HL-60 (cell line): ENCODE results near the gene CNTNAP2.

ENCODE experiments used
- DNase-seq, 2 experiments: peaks; one replicate each; pipeline ENCODE4 v3.0.0-alpha.2; 2010 to 2020; ENCODE audit warnings: low read depth in 1 of 2, low spot score in 1 of 2
- H3K27ac ChIP-seq: fragments of 250-450 bp; sonication (Bioruptor Pico); replicated peaks from 2 replicates; pipeline ENCODE4 v1.5.1; 2020; ENCODE audit warnings: mild to moderate bottlenecking, moderate library complexity
- H3K27me3 ChIP-seq: fragments of 250-450 bp; sonication (Bioruptor Pico); 2 replicates; pipeline ENCODE4 v1.5.1; 2021; ENCODE audit warnings: mild to moderate bottlenecking, moderate library complexity; ENCODE audit not compliant: insufficient read depth, poor library complexity, severe bottlenecking
- H3K4me3 ChIP-seq: replicated peaks from 2 replicates; pipeline ENCODE4 v1.5.1; 2011; ENCODE audit warnings: mild to moderate bottlenecking, control low read depth, low read length; ENCODE audit not compliant: insufficient read depth
- CTCF ChIP-seq: IDR thresholded peaks from one replicate; pipeline ENCODE4 v1.5.1; 2011; ENCODE audit warnings: low read length, control low read depth, inconsistent platforms; ENCODE audit not compliant: insufficient read depth
- GABPA ChIP-seq: IDR thresholded peaks from 2 replicates; pipeline ENCODE4 v1.6.1; 2012; ENCODE audit warnings: low read depth
- POLR2AphosphoS5 ChIP-seq: IDR thresholded peaks from 2 replicates; pipeline ENCODE4 v1.6.1; 2012; ENCODE audit warnings: low read depth
- SPI1 ChIP-seq: IDR thresholded peaks from 2 replicates; pipeline ENCODE4 v1.6.1; 2012; ENCODE audit warnings: low read depth, mild to moderate bottlenecking, borderline replicate concordance
- TF ChIP-seq, protein P1 (sequence below): IDR thresholded peaks from 2 replicates; pipeline ENCODE4 v1.6.1; 2012; ENCODE audit warnings: low read depth; ENCODE audit not compliant: insufficient replicate concordance

Gene CNTNAP2

GRCh38 chr7:147485660-147486210, 1369.1 kb downstream of the CNTNAP2 start:
- TF ChIP-seq, protein P1, sequence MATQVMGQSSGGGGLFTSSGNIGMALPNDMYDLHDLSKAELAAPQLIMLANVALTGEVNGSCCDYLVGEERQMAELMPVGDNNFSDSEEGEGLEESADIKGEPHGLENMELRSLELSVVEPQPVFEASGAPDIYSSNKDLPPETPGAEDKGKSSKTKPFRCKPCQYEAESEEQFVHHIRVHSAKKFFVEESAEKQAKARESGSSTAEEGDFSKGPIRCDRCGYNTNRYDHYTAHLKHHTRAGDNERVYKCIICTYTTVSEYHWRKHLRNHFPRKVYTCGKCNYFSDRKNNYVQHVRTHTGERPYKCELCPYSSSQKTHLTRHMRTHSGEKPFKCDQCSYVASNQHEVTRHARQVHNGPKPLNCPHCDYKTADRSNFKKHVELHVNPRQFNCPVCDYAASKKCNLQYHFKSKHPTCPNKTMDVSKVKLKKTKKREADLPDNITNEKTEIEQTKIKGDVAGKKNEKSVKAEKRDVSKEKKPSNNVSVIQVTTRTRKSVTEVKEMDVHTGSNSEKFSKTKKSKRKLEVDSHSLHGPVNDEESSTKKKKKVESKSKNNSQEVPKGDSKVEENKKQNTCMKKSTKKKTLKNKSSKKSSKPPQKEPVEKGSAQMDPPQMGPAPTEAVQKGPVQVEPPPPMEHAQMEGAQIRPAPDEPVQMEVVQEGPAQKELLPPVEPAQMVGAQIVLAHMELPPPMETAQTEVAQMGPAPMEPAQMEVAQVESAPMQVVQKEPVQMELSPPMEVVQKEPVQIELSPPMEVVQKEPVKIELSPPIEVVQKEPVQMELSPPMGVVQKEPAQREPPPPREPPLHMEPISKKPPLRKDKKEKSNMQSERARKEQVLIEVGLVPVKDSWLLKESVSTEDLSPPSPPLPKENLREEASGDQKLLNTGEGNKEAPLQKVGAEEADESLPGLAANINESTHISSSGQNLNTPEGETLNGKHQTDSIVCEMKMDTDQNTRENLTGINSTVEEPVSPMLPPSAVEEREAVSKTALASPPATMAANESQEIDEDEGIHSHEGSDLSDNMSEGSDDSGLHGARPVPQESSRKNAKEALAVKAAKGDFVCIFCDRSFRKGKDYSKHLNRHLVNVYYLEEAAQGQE = no peak
- Histone ChIP-seq H3K27ac (no peak overlapping the region), H3K27me3 (no peaks in the 10 kb centered on the region), H3K4me3 (no peak overlapping the region)
- no peak for DNase-seq

GRCh38 chr7:147492606-147493005, 1376.0 kb downstream of the CNTNAP2 start:
- Histone ChIP-seq H3K27ac (no peak overlapping the region), H3K27me3 (no peaks in the 10 kb centered on the region), H3K4me3 (no peak overlapping the region)
- no peak for TF ChIP-seq GABPA
- TF ChIP-seq POLR2AphosphoS5 = no peak
- TF ChIP-seq, protein P1 = no peak
- TF ChIP-seq SPI1 = no peak
- TF ChIP-seq CTCF = no peak
- DNase-seq = no peak

- Histone ChIP-seq H3K4me3 (no peak overlapping the region), H3K27ac (no peak overlapping the region), H3K27me3 (no peaks in the 10 kb centered on the region)
- TF ChIP-seq, protein P1 = no peak
- TF ChIP-seq SPI1 = no peak
- TF ChIP-seq CTCF = no peak
- no peak for TF ChIP-seq POLR2AphosphoS5
- TF ChIP-seq GABPA = no peak
- no peak for DNase-seq
Measured at GRCh38 chr7:147496209-147496608, 1379.6 kb downstream of the CNTNAP2 start.

DNA sequence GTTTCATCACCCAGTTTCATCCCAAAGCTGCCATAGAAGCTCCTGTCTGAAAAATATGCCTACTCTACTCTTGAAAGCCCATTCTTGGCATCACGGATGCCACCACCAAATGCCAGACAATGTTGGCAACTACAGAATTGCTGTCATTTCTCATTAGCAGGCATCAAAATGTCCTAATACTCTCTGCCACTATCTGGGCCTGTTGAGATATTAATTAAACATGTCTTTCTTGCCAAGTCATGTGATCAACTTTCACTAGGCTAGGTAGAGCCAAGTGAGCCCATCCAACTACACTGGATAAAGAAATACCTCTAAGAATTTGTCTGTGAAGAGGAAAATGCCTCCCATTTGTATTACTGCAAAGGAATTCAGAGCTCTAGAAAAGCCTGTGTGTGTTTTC, 1380.6 kb downstream of the CNTNAP2 start:
- no peak overlapping the region for H3K27ac ChIP-seq
- no peak for TF ChIP-seq POLR2AphosphoS5
- TF ChIP-seq GABPA = no peak
- no peak for TF ChIP-seq CTCF
- TF ChIP-seq, protein P1 = no peak
- no peak for TF ChIP-seq SPI1
- H3K27me3 ChIP-seq = no peaks in the 10 kb centered on the region
- H3K4me3 ChIP-seq = no peak overlapping the region
- DNase-seq = no peak
